ENCODE measurements around the gene COL18A1.
A peak's percentile ranks its signal among the peaks of the same experiment; 100 is the strongest.

COL18A1 gene

GRCh38 chr21:45427331-45428271 lies 22.6 kb downstream of the COL18A1 start:
- no peak overlapping the region for H3K4me3 ChIP-seq (ENCODE audit: low read depth, low read length)
- POLR2A ChIA-PET, result interaction anchor here (1.3 kb wide), 1 partner anchor 134 kb away, joined by 6 read pairs; no protein-coding TSS in a partner anchor
- CTCF ChIA-PET, result interaction anchor here (1.0 to 1.7 kb wide), 3 partner anchors 9 to 12 kb away, joined by 3 to 6 read pairs (median 4); no protein-coding TSS in a partner anchor
- DNase-seq (ENCODE audit: low read depth, low spot score), result peak; percentile 71
- no peak for TF ChIP-seq CTCF (IDR thresholded peaks at IDR 0.05; ENCODE audit: insufficient read depth, low read length, missing control alignments)

- POLR2A ChIA-PET, result interaction anchor here (1.3 kb wide), 1 partner anchor 135 kb away, joined by 6 read pairs; no protein-coding TSS in a partner anchor
- CTCF ChIA-PET, result interaction anchor here (1.6 to 9.1 kb wide), 4 partner anchors 10 to 289 kb away, joined by 4 to 75 read pairs (median 10); no protein-coding TSS in a partner anchor
- no peak overlapping the region for H3K4me3 ChIP-seq (ENCODE audit: low read depth, low read length)
- no peak for DNase-seq (ENCODE audit: low read depth, low spot score)
- no peak for TF ChIP-seq CTCF (IDR thresholded peaks at IDR 0.05; ENCODE audit: insufficient read depth, low read length, missing control alignments)
Observed at GRCh38 chr21:45428534-45428933, 23.6 kb downstream of the COL18A1 start.

GRCh38 chr21:45429221-45430175 lies 24.5 kb downstream of the COL18A1 start:
- ChIA-PET POLR2A (no interaction called here), CTCF (interaction anchor here (1.1 to 9.1 kb wide), 6 partner anchors 9 to 290 kb away, joined by 3 to 75 read pairs (median 10); no protein-coding TSS in a partner anchor)
- H3K4me3 ChIP-seq (ENCODE audit: low read depth, low read length), result no peak overlapping the region
- no peak for DNase-seq (ENCODE audit: low read depth, low spot score)
- TF ChIP-seq CTCF (IDR thresholded peaks at IDR 0.05; ENCODE audit: insufficient read depth, low read length, missing control alignments), result no peak

- CTCF ChIA-PET, result interaction anchor here (0.9 to 9.1 kb wide), 4 partner anchors 9 to 291 kb away, joined by 3 to 75 read pairs (median 12); no protein-coding TSS in a partner anchor
- no peak overlapping the region for H3K4me3 ChIP-seq (ENCODE audit: low read depth, low read length)
- TF ChIP-seq CTCF (IDR thresholded peaks at IDR 0.05; ENCODE audit: insufficient read depth, low read length, missing control alignments), result no peak
- POLR2A ChIA-PET, result no interaction called here
- no peak for DNase-seq (ENCODE audit: low read depth, low spot score)
Observed at GRCh38 chr21:45430521-45431501, 25.8 kb downstream of the COL18A1 start.

GRCh38 chr21:45431781-45432572 lies 27.0 kb downstream of the COL18A1 start:
- TF ChIP-seq CTCF (IDR thresholded peaks at IDR 0.05; ENCODE audit: insufficient read depth, low read length, missing control alignments), result no peak
- POLR2A ChIA-PET, result no interaction called here
- CTCF ChIA-PET, result interaction anchor here (0.9 to 9.1 kb wide), 5 partner anchors 22 to 389 kb away, joined by 3 to 75 read pairs (median 4); no protein-coding TSS in a partner anchor
- no peak overlapping the region for H3K4me3 ChIP-seq (ENCODE audit: low read depth, low read length)
- DNase-seq (ENCODE audit: low read depth, low spot score), result no peak

Data from AG04449 (cell line).